Suppressor macrophage treated with lipopolysaccharide for 1 hour (primary cell): ENCODE data around the gene UVSSA.

Source experiments
- DNase-seq, 3 donors: peaks; one replicate each; pipeline ENCODE4 v3.0.0-alpha.2; 2020 to 2022

Gene UVSSA

DNA sequence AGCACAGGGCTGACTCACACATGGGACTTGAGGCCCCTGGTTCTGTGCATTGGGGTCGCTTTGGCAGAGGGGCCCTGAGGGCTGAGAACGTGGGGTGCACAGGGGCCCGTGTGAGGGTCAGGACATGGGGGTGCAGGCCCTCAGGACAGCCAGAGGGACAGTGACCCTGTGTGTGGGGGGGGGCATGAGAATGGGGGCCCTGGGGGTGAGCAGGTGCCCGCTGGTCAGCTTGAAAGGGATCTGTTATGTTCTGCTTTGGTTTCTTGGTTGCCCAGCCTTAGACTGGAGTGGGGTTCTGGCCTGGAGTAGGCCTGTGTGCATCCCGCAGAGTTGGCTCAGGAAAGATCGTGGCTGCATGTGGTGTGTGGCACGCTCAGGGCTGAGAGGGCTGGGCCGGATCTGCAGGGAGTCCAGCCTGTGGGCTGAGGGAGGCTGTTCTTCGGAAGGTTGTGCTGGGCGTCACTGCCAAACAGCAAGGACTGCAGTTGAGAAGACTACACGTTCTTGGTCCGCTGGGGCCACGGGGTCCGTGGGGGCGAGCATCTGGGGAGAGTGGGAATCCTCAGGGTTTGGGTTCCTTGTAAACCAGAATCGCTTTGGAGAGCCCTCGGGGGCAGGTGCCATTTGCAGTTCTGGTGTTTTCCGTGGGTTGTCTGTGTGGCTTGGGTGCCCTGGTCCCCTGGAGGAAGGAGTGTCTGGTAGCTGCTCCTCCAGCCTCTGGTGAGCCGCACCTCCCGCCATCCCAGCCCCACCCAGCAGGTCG lies 15.2 kb upstream of the UVSSA start:
- no peak for DNase-seq

DNA sequence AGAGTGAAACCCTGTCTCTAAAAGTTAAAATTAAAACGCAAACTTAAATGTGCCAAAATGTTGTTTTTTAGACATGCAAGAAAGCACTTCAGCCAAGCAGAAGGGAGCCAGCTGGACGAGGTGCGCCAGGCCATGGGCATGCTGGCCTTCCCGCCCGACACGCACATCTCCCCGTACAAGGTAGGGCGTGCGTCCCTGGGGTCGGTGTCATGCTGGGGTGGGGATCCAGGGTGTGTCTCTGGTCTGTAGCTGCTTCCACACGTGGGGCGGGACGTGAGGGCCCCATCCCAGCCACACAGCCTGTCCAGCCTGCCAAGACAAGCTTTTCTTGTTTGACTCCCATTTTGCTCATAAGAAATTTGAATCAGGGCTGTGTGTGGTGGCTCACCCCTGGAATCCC lies 14.3 kb upstream of the UVSSA start:
- DNase-seq = no peak

DNA sequence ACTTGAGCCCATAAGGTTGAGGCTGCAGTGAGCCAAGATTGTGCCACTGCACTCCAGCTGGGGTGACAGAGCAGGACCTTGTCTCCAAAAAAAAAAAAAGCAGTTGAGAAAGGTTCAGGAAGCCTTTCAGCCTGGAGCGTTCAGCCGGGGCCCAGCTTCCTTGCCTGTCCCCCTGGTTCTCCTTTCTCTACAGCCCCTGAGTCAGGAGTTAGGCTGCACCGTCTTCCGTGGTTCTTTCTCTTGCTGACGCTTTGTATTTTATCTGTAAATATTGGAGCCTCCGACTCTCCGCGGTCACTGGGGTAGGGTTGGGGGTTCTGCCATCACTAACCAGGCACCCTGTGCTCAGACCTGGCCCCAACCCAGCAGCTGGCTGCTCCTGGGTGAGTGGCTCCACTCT lies 13.8 kb upstream of the UVSSA start:
- DNase-seq = peak; percentile 35 to 47 (median 43)

DNA sequence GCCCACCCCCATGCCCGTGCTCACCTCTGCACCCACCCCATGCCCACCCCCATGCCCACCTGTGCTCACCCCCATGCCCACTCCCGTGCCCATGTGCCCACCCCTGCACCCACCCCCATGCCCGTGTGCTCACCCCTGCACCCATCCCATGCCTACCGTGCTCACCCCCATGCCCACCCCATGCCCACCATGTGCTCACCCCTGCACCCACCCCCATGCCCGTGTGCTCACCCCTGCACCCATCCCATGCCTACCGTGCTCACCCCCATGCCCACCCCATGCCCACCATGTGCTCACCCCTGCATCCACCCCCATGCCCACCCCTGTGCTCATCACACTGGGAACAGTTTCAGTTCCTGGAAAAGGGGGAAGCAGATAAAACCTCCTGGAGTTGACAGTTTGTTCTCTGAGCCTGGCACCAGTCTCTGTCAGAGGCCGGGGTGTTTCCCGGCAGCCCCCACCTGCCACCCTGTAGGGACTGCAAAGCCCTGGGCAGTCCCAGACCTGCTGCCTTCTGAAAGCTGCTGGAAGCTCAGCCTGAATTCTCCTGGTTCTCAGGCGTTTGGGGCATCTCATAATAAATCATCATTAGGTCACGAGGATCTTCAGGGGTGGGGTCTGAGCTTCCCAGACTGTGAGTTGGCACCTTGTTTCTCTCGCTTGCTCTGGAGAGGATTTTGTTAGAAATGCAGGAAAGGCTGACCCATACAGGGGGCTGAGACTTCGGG lies 13.0 kb upstream of the UVSSA start:
- DNase-seq = peak; percentile 35 to 41 (median 35)

DNA sequence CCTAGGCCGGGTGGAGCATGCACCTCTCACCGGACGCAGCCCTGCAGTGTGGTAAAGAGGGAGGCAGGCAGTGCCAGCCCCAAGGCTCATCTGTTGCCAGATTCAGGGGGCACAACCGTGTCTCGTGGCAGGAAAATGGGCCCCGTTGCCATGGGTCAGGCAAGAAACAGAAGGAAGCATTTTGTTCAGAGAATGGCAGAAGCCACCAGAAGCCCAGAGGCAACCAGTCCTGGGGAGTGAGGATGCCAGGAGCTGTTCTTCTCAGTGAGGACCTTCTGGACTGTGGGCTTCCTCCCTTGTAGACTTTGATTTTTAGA lies 12.5 kb upstream of the UVSSA start:
- DNase-seq = no peak

DNA sequence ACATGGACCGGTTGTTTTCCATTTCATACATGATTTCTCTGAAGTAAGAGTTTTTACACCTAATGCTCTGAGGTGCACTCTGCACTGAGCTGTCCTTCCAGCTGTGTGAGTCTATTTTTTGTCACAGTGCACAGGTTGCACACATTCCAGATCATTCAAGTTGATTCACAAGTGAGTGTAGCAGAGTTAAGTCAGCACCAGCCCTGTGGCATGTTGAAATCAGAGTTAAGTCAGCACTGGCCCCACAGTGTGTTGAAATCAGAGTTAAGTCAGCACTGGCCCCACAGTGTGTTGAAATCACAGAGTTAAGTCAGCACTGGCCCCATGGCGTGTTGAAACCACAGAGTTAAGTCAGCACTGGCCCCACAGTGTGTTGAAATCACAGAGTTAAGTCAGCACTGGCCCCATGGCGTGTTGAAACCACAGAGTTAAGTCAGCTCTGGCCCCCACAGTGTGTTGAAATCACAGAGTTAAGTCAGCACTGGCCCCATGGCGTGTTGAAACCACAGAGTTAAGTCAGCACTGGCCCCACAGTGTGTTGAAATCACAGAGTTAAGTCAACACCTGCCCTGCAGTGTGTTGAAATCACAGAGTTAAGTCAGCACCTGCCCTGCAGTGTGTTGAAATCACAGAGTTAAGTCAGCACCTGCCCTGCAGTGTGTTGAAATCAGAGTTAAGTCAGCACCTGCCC lies 11.7 kb upstream of the UVSSA start:
- DNase-seq = peak; percentile 22 to 37 (median 35)

DNA sequence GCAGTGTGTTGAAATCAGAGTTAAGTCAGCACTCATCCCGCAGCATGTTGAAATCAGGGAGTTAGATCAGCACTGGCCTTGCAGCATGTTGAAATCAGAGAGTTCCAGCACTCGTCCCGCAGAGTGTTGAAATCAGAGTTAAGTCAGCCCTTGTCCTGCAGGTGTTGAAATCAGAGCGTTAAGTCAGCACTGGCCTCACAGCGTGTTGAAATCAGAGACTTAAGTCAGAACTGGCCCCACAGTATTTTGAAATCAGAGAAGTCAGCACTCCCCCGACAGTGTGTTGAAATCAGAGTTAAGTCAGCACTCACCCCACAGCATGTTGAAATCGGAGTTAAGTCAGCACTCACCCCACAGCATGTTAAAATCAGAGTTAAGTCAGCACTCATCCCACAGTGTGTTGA lies 10.9 kb upstream of the UVSSA start:
- DNase-seq = peak; percentile 56 to 84 (median 74)

DNA sequence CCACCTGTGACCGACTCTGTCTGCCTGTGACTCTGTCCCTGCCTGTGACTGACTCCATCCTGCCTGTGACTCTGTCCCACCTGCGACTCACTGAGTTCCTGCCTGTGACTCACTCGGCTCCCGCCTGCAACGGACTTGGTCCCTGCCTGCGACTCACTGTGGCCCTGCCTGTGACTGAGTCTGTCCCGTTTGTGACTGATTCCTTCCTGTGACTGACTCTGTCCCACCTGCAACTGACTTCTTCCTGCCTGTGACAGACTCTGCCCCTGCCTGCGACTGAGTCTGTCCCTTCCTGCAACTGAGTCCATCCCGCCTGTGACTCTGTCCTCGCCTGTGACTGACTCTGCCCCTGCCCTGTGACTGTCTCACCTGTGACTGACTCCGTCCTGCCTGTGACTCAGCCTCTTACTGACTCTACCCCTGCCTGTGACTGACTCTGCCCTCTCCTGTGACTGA lies 9.6 kb upstream of the UVSSA start:
- DNase-seq = peak; percentile 18 to 41 (median 22)

DNA sequence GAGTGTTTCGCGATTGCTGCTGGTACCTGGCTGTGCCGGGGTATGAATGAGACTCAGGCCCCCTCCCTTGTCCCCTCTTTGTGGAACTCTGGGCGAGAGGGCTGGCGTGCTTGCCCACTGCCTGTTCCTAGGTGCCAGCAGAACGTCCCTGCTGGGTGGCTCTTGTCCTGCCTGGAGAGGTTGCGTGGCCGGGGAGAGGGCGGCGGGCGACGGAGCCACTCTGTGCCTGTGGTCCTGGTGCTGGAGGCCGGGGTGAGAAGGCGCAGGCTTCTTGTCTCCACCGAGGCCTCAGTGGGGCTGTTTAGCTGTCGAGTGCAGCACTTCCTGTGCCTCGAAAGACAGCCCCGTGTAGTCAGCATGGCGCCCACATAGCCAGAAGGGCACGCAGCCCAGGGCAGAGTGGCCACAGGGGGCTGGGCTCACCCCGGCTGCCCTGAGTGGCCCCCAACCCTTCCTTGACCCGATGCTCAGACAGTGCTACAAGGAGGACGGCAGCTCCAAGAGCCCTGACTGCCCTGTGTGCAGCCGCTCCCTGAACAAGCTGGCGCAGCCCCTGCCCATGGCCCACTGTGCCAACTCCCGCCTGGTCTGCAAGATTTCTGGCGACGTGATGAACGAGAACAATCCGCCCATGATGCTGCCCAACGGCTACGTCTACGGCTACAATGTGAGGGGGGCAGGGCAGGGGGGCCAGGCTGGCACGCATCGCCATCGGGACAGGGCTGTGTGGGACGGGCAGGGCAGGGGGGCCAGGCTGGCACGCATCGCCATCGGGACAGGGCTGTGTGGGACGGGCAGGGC lies 8.9 kb upstream of the UVSSA start:
- DNase-seq = no peak

DNA sequence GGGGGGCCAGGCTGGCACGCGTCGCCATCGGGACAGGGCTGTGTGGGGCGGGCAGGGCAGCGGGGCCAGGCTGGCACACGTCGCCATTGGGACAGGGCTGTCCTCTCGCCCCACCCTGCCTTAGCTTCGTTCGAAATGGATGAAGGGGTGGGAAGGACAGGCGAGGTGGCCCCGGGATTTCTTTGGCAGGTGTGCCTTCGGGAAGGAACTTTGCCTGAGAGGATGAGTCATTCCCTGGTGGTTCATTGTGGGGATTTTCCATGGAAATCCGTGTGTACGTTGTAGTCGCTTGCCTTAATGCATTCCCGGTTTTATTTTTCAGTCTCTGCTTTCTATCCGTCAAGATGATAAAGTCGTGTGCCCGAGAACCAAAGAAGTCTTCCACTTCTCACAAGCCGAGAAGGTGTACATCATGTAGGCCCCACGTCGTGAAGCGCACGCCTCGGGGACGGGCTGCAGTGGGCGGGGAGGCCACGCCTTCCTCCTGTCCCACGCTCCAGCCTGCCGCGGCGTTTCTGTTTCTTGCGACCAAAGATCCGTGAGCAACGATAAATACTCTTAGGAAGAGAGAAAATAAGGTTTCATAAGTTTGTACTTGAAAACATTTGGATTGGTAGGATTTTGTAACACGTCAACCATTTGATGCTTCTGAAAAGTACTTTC lies 8.1 kb upstream of the UVSSA start:
- DNase-seq = no peak

DNA sequence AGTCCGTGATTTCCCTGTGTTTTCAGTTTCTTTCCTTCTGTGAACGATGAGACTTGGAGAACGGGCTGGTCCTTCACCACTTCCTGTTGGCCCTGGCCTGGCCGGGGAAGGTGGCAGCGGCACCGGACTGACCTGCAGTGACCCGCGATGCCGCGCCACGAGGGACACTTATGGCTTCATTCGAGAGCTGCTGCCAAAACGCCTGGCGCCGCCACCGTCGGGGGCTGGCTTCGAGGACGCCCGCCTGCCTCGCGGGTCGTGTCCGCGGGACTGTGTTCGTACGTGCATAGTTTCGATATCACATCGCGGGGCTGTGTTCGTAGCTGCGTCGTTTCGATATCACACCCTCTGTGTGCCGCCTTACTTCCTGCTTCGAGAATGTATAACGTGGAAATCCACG lies 7.5 kb upstream of the UVSSA start:
- DNase-seq = no peak

DNA sequence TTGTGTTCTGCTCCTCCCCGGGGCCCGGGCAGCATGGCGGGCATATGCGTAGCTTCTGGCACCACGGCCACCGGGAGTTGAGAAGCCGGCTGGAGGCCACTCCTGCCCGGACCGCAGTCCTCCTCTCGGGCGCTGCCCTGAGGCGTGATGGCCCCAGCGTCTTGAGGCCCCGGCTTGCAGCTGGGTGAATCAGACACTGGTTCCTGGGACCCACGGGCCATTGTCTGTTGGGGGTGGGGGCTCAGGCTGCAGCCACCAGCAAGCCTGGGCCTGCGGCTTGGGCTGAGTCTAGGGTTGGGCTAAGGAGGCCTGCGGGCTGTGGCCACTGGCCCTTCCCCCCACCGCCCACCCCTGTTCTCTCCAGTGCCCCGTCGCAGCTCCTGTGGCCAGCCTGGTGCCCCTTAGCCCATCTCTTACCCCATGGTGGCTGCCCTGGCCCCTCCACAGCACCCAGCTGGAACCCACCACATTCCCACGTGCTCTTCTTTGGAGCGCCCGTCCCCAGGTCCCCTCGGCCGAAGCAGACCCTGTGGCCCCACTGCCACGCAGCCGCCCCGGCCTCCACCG lies 6.7 kb upstream of the UVSSA start:
- DNase-seq = no peak

DNA sequence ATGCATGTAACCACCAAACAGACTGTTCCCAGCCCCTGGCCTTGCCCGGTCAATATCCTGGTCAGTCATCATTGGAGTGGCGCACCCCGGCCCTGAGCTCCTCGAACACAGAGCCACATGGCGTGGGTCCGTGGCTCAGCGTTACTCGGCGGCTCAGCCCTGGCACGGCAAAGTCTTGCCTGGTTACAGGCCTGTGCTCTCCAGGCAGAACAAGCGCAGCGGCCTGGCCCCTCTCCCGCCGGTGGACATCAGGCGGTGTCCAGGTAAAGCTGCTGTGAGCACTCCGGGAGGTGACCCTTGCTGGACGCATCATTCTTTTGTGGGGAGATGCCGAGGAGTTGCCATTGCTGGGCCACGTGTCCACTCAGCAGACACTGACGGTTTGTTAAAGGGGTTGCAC lies 6.1 kb upstream of the UVSSA start:
- DNase-seq = no peak

DNA sequence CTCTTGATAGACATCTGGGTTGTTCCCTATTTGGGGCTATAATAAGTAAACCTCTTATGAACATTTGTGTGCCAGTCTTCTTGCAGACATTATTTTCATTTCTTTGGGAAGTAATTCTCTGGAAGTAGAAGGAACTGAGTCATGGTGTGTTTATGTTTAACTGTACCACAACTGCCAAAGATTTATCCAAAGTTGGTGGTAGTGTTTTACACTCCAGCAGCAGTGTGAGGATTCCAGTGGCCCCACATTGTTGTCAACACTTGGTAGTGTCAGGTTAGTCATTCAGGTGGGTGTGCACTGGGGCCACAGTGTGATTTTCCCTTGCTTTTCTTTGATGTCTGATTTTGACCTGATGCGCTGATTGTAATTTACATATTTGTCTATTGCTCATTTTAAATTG lies 5.0 kb upstream of the UVSSA start:
- DNase-seq = no peak

DNA sequence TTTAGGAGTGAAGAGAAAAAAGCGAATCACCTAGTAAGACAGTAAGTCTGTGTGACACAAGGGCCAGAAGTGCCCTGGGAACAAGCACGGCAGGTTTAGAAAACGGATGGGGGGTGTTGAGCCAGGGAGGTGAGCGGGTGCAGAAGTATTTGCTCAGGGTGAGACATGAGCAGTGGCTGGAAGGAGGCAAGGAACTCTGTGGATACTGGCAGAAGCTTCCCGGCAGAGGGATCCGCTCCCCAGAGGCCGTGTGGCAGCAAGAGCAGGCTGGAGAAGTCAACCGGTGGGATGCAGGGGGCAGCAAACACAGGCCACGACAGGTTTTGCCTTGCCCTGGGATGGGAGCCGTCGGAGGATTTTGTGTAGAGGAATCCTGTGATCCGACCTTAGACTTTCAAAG lies 2.3 kb upstream of the UVSSA start:
- no peak for DNase-seq

DNA sequence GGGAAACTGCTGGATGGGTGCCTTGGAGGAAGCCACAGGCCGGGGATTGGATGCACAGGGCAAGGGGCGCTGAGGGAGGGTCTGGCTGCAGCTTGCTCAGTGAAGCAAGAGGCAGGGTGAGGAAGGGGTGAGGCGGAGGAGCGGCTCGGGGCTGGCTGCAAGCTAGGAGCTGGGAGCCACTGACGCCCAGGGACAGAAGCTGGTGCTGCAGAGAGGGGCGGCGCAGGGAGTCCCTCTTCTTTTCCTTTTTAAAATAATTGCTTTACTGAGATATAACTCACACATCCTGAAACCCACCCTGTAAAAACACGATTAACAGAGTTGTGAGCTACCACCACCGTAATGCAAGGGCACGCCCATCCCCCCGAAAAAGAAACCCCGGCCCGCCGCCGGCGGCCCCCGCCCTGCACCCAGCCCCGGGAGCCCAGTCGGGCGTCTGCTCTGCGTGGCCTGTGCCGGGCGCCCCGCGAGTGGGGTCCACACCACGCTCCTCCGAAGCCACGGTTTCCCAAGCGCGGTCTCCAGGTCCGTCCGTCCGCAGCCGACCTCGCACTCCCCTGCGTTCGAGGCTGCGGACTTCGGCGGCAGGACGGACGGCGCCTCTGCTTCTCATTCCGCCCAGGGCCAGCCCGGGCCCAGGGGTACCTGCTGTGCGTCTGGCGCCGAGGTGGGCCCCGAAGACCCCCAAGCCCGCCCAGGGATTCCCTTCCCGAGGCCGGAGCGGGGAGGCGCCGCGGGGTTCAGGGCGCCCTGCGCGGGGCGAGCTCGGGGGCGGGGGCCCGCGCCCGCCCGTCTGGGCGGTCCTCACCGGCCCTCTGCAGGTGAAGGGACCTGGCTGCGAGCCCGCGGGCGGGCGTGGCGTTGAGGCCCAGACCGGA lies 866 bp upstream of the UVSSA start:
- peak; percentile 19 to 57 (median 37) for DNase-seq

DNA sequence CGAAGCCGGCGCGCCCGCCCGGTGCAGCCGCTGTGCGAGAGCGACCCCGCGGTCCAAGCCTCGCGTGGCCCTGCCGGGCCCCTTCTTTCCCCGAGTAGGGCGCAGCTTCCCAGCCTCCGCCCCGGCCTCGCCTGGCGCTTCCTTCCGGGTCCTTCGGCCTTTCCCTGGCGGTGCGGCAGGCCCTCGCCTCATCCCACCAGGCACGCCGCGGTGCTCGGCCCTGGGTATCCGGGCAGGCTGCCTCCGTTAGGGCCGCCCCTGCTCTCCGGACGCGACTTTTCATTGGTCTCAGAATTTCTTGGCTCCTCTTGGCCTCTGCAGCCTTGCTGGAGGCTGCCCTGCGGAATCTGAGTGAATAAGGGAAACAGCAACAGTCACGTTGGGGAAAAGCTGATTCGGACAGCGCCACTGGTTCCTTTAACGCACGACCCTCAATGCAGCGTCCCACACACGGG lies 429 bp downstream of the UVSSA start:
- DNase-seq = peak; percentile 75 to 86 (median 79)

DNA sequence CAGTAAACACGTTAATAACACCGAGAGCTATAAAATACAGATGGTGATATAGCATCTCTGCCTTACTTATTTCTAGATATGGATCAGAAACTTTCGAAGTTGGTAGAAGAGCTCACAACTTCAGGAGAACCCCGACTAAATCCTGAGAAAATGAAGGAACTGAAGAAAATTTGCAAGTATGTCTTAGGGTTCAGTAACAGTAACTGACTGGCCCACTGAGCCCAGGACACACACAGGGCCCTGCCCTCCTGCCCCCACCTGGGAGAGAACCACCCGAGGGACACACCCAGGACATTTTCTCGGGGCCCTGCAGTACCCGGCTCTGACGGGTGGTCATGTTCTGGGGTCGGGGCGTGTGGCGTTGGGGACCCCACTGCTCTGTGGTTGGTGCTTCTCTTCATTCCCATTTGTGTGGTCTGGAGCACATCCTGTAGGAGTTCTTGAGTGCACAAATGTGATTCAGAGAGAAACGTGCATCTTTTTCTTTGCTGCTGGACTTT lies 1.1 kb downstream of the UVSSA start:
- no peak for DNase-seq

DNA sequence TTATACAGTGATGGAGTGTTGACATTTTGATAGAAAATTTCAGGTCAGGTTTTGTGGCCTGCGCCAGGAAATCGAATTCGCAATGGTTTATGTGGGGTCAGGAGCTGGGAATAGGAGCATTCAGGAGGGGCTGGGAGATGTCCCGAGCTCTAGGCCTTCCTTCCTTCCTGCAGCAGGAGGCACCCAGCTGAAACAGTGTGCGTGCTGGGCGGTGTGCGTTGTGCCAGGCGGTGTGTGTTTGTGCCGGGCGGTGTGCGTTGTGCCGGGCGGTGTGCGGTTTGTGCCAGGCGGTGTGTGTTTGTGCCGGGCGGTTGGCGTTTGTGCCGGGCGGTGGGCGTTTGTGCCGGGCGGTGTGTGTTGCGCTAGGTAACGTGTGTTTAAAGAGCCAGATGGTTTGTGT lies 1.7 kb downstream of the UVSSA start:
- no peak for DNase-seq

DNA sequence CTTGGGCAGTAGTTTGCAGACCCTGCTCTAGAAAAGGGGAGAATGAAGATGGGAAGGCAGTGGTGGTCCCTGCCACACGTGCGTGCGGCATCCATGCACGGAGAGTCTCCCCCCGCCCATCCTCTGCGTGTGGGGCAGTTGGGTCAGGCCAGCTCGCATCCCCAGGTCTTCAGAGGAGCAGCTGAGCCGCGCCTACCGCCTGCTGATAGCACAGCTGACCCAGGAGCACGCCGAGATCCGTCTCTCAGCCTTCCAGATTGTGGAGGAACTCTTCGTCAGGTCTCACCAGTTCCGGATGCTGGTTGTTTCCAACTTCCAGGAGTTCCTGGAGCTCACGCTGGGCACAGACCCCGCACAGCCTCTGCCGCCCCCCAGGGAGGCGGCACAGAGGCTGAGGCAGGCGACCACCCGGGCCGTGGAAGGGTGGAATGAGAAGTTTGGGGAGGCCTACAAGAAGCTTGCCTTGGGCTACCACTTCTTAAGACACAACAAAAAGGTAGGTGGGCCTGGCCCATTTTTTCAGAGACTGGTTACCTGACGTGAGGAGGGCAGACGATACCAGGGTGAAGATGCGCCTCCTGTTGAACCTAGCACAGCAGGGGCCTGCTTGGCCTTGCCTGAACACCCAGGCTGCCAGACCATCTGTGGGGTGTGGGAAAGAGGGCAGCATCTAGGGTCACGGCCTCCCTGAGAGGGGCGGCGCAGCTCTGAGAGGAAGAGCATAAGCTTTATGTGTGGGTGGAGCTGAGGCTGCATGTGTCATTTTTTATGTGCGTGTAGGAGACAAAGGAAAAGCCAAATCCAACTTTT lies 2.6 kb downstream of the UVSSA start:
- peak in 2 of 3 donors; percentile 14 to 26 for DNase-seq
